Ascending aorta (tissue), 2 donors: ENCODE results near the gene NECTIN2. TPM values are rescaled to one million over a fixed set of nuclear protein-coding genes. Genes with fewer than 3 reads are reported as not detected.

Experiments
- DNase-seq, 2 donors: peaks; one replicate each; pipeline ENCODE4 v3.0.0-alpha.2; 2019; ENCODE audit warnings: low spot score in 2 of 2
- H3K27ac ChIP-seq, 2 donors: fragments of 200-600 bp; sonication (generic); one replicate each; pipeline ENCODE4 v1.5.1; 2016 to 2017; ENCODE audit warnings: mild to moderate bottlenecking in 1 of 2
- H3K27me3 ChIP-seq: fragments of 200-600 bp; sonication (generic); one replicate; pipeline ENCODE4 v1.5.1; 2017
- H3K36me3 ChIP-seq, 2 donors: fragments of 200-600 bp; sonication (generic); one replicate each; pipeline ENCODE4 v1.5.1; 2016
- H3K4me1 ChIP-seq, 2 donors: fragments of 200-600 bp; sonication (generic); one replicate each; pipeline ENCODE4 v1.5.1; 2016 to 2017; ENCODE audit warnings: mild to moderate bottlenecking in 1 of 2
- H3K4me3 ChIP-seq, 2 donors: fragments of 200-600 bp; sonication (generic); one replicate each; pipeline ENCODE4 v1.5.1; 2016 to 2017; ENCODE audit warnings: mild to moderate bottlenecking in 1 of 2
- H3K9me3 ChIP-seq, 2 donors: fragments of 200-600 bp; sonication (generic); one replicate each; pipeline ENCODE4 v1.5.1; 2016
- CTCF ChIP-seq, 3 experiments: fragments of 200-600 bp in 2 of 3; fragments of 450-650 bp in 1 of 3; sonication (generic) in 2 of 3; IDR thresholded peaks; one replicate each; pipeline ENCODE4 v1.5.1; 2016 to 2019; ENCODE audit warnings: antibody characterized with exemption in 3 of 3, mild to moderate bottlenecking in 1 of 3, moderate library complexity in 1 of 3
- intact Hi-C: fragments of 100-400 bp; cut with DNase I; formaldehyde crosslinking; loops from one replicate; pipeline ENCODE4 v1.15.1; 2023
- total RNA-seq: library from RNA; depleted of rRNA; stranded (reverse); fragments of >200 nt; gene quantifications from one replicate; pipeline ENCODE4 v1.1.0, GENCODE V29; 2016

The NECTIN2 gene
- total RNA-seq, 1 donor from 2014 or later = 125 TPM

- no peak overlapping the region for H3K4me3 ChIP-seq
- no peak for DNase-seq
- no peaks in the 10 kb centered on the region for H3K27me3 ChIP-seq
- peaks cover 0 to 1% of the 10 kb centered on the region in 2 donors for H3K4me1 ChIP-seq
- intact Hi-C loops = no loop called here
- H3K9me3 ChIP-seq = no peaks in the 10 kb centered on the region
- H3K36me3 ChIP-seq = no peaks in the 10 kb centered on the region
- no peak for TF ChIP-seq CTCF (IDR thresholded peaks at IDR 0.05)
- no peak overlapping the region for H3K27ac ChIP-seq
Observed at GRCh38 chr19:44839276-44839675, 6.8 kb upstream of the NECTIN2 start.

GRCh38 chr19:44840811-44841210, 5.3 kb upstream of the NECTIN2 start:
- intact Hi-C loops = no loop called here

GRCh38 chr19:44841231-44841630, 4.9 kb upstream of the NECTIN2 start:
- Histone ChIP-seq H3K27me3 (no peaks in the 10 kb centered on the region), H3K4me1 (peaks cover 0 to 12% of the 10 kb centered on the region in 2 donors), H3K4me3 (no peak overlapping the region), H3K9me3 (no peaks in the 10 kb centered on the region), H3K27ac (no peak overlapping the region), H3K36me3 (no peaks in the 10 kb centered on the region)
- no peak for TF ChIP-seq CTCF (IDR thresholded peaks at IDR 0.05)
- DNase-seq = no peak
- intact Hi-C loops = no loop called here

More at GRCh38 chr19:44840811-44841210, 5.3 kb upstream of the NECTIN2 start:
- no peak for TF ChIP-seq CTCF (IDR thresholded peaks at IDR 0.05)
- no peak for DNase-seq
- H3K36me3 ChIP-seq = no peaks in the 10 kb centered on the region
- no peak overlapping the region for H3K4me3 ChIP-seq
- no peaks in the 10 kb centered on the region for H3K9me3 ChIP-seq
- H3K4me1 ChIP-seq = peaks cover 0 to 12% of the 10 kb centered on the region in 2 donors
- H3K27ac ChIP-seq = no peak overlapping the region
- no peaks in the 10 kb centered on the region for H3K27me3 ChIP-seq

- H3K36me3 ChIP-seq = no peaks in the 10 kb centered on the region
- no peaks in the 10 kb centered on the region for H3K27me3 ChIP-seq
- no peaks in the 10 kb centered on the region for H3K9me3 ChIP-seq
- intact Hi-C loops = loop anchor here (2.0 to 5.0 kb wide), 3 partner anchors 36 to 332 kb away; partner anchors contain the start of genes BCAM, BLOC1S3 and TRAPPC6A
- peaks cover 8 to 26% of the 10 kb centered on the region in 2 donors for H3K4me1 ChIP-seq
- TF ChIP-seq CTCF (IDR thresholded peaks at IDR 0.05) = no peak
- peak in 1 of 2 donors; percentile 75 for DNase-seq
- H3K4me3 ChIP-seq = peak overlapping the region; percentile 97 to 99
- H3K27ac ChIP-seq = peak overlapping the region; percentile 73 to 74
Observed at GRCh38 chr19:44845286-44845611, 848 bp upstream of the NECTIN2 start.

GRCh38 chr19:44846455-44847143, 502 bp downstream of the NECTIN2 start:
- intact Hi-C loops = loop anchor here (1.0 to 5.0 kb wide), 3 partner anchors 44 to 331 kb away; partner anchors contain the start of genes BLOC1S3 and TRAPPC6A
- peaks cover 8 to 26% of the 10 kb centered on the region in 2 donors for H3K4me1 ChIP-seq
- no peaks in the 10 kb centered on the region for H3K27me3 ChIP-seq
- no peak for TF ChIP-seq CTCF (IDR thresholded peaks at IDR 0.05)
- H3K27ac ChIP-seq = peak overlapping the region; percentile 96 to 98
- H3K4me3 ChIP-seq = peak overlapping the region; percentile 97 to 99
- DNase-seq = no peak
- no peaks in the 10 kb centered on the region for H3K9me3 ChIP-seq
- H3K36me3 ChIP-seq = no peaks in the 10 kb centered on the region
